H1 (cell line): ENCODE results near the gene FRMPD4. TPM values are rescaled to one million over a fixed set of nuclear protein-coding genes. Genes with fewer than 3 reads are reported as not detected.

Experiments used
- CHD7 ChIP-seq: fragments of 300-600 bp; sonication (generic); IDR thresholded peaks from 2 replicates; pipeline ENCODE4 v1.7.1; 2012; ENCODE audit warnings: low read length, moderate library complexity, mild to moderate bottlenecking, inconsistent platforms; ENCODE audit not compliant: insufficient replicate concordance
- EGR1 ChIP-seq: IDR thresholded peaks from 2 replicates; pipeline ENCODE4 v1.6.1; 2011; ENCODE audit warnings: low read depth, low read length, borderline replicate concordance
- JUND ChIP-seq: IDR thresholded peaks from 2 replicates; pipeline ENCODE4 v1.6.1; 2011; ENCODE audit warnings: mild to moderate bottlenecking, improper control_type of control experiment, low read length
- MAX ChIP-seq: IDR thresholded peaks from 2 replicates; pipeline ENCODE4 v1.6.1; 2012; ENCODE audit warnings: inconsistent platforms
- POU5F1 ChIP-seq: IDR thresholded peaks from 2 replicates; pipeline ENCODE4 v1.6.1; 2011; ENCODE audit warnings: low read depth, mild to moderate bottlenecking, low read length, moderate library complexity
- RNF2 ChIP-seq: fragments of 200-900, 300-1000 bp; sonication (generic); IDR thresholded peaks from 2 replicates; pipeline ENCODE4 v1.7.1; 2016; ENCODE audit warnings: borderline replicate concordance, low read depth, mild to moderate bottlenecking, antibody characterized with exemption, low read length; ENCODE audit not compliant: poor library complexity, severe bottlenecking; ENCODE audit errors: missing control alignments
- SIX5 ChIP-seq: IDR thresholded peaks from 2 replicates; pipeline ENCODE4 v1.6.1; 2011; ENCODE audit warnings: mild to moderate bottlenecking, low read depth, low read length
- TAF1 ChIP-seq: IDR thresholded peaks from 2 replicates; pipeline ENCODE4 v1.6.1; 2011; ENCODE audit warnings: mild to moderate bottlenecking, low read depth, low read length
- TEAD4 ChIP-seq: IDR thresholded peaks from 2 replicates; pipeline ENCODE4 v1.6.1; 2012; ENCODE audit warnings: low read depth, low read length, inconsistent platforms, mixed read lengths
- polyA plus RNA-seq, 7 experiments: library from polyadenylated mRNA; depleted of rRNA in 3 of 7; stranded (reverse) in 5 of 7; unstranded in 2 of 7; fragments of >200 nt in 5 of 7; fragments of 200-250 nt in 2 of 7; gene quantifications; 1 replicate in 5 of 7; 2 replicates in 1 of 7; 4 replicates in 1 of 7; pipeline versions ENCODE4 v1.2.1 to v1.2.3, GENCODE V29; 2011 to 2013; ENCODE audit warnings: missing spikeins in 2 of 7, mixed read lengths in 2 of 7
- total RNA-seq: library from RNA; stranded (reverse); fragmentation: NEBNext Ultra II Directional; extraction: Animal tissue kit (Norgen Biotek cat#: 25700); gene quantifications from 2 replicates; pipeline ENCODE4 v1.2.1, GENCODE V29; 2021
- TF ChIP-seq, protein P1 (sequence below): IDR thresholded peaks from 2 replicates; pipeline ENCODE4 v1.6.1; 2011; ENCODE audit warnings: low read depth, mild to moderate bottlenecking, low read length; ENCODE audit not compliant: insufficient read depth

FRMPD4 gene
- total and polyA plus RNA-seq, 2 of the 8 experiments (the other 6 are each of a cell fraction or from before 2014, with no cell fraction given): 0.02 to 0.37 TPM

GRCh38 chrX:12741416-12741815 lies 603.1 kb downstream of the FRMPD4 start (continued):
- TF ChIP-seq CHD7 (no peak), SIX5 (no peak), POU5F1 (no peak), EGR1 (no peak), RNF2 (no peak), TAF1 (no peak), TEAD4 (no peak), JUND (no peak), MAX (no peak)
- TF ChIP-seq, protein P1, sequence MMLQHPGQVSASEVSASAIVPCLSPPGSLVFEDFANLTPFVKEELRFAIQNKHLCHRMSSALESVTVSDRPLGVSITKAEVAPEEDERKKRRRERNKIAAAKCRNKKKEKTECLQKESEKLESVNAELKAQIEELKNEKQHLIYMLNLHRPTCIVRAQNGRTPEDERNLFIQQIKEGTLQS: no peak
